GM18498 (cell line): Measurements from ENCODE around the gene RHOD.

Source experiments
- ATAC-seq: cut with Tn5 transposase; IDR thresholded peaks from one replicate; pipeline ENCODE4 v1.9.1; 2021; ENCODE audit warnings: mild to moderate bottlenecking, moderate library complexity; ENCODE audit not compliant: unreplicated experiment

The RHOD gene

GRCh38 chr11:67058506-67058905, 1.9 kb downstream of the RHOD start:
- ATAC-seq = no peak

GRCh38 chr11:67059671-67060070, 3.0 kb downstream of the RHOD start:
- no peak for ATAC-seq

- ATAC-seq = no peak
These were observed 3.5 kb downstream of the RHOD start for GRCh38 chr11:67060111-67060522.

GRCh38 chr11:67062526-67063373, 6.1 kb downstream of the RHOD start:
- no peak for ATAC-seq

GRCh38 chr11:67066333-67066709, 9.7 kb downstream of the RHOD start:
- ATAC-seq = no peak

GRCh38 chr11:67071420-67072284, 15.0 kb downstream of the RHOD start:
- no peak for ATAC-seq

- no peak for ATAC-seq
These were observed 15.6 kb downstream of the RHOD start for GRCh38 chr11:67072295-67072694.

GRCh38 chr11:67073908-67074307, 17.3 kb downstream of the RHOD start:
- ATAC-seq = no peak

- ATAC-seq = no peak
These were observed 19.6 kb downstream of the RHOD start for GRCh38 chr11:67076202-67076601.

GRCh38 chr11:67079065-67079705, 22.5 kb downstream of the RHOD start:
- ATAC-seq = no peak

GRCh38 chr11:67082071-67082791, 25.6 kb downstream of the RHOD start:
- no peak for ATAC-seq

GRCh38 chr11:67083786-67084366, 27.2 kb downstream of the RHOD start:
- no peak for ATAC-seq

- ATAC-seq = no peak
These were observed 29.0 kb downstream of the RHOD start for GRCh38 chr11:67085617-67086016.

GRCh38 chr11:67090717-67091116, 34.1 kb downstream of the RHOD start:
- ATAC-seq = no peak

- ATAC-seq = no peak
These were observed 38.5 kb downstream of the RHOD start for GRCh38 chr11:67095214-67095507.

- no peak for ATAC-seq
These were observed 42.3 kb downstream of the RHOD start for GRCh38 chr11:67098799-67099429.

GRCh38 chr11:67099831-67100324, 43.2 kb downstream of the RHOD start:
- ATAC-seq = no peak

- ATAC-seq = no peak
These were observed 46.0 kb downstream of the RHOD start for GRCh38 chr11:67102664-67103063.

GRCh38 chr11:67105964-67106363, 49.3 kb downstream of the RHOD start:
- no peak for ATAC-seq

- no peak for ATAC-seq
These were observed 54.6 kb downstream of the RHOD start for GRCh38 chr11:67111261-67111660.
